G401.6 (cell line): ENCODE measurements around the gene CLCF1.

Experiments
- FAIRE-seq: peaks from 2 replicates; lab custom pipeline; 2012; peaks lifted over from hg19 to GRCh38; lab: Jason Lieb, UNC

CLCF1 gene

DNA sequence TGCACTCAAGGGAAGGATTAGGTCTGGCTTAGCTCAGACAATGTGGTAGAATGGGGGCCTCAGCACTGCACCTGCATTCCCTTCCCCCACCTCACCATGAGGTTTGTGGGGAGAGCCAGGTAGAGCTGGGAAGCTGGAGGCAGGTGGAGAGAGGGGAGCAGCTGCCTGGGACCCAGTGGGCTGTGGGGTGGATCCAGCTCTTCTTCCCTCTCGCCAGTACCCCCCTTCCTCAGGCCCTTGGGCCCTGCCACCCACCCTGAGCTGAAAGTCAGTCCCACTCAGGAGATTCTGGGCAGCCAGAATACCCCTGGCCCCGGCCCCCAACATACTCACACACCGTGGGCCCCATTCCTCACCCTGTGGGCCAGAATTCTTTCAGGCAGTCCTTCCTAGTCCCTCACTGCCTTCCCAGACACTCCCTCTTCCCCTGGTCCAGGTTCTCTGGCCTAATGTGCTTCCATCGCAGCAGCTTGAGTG lies 17.0 kb downstream of the CLCF1 start:
- no peak for FAIRE-seq

DNA sequence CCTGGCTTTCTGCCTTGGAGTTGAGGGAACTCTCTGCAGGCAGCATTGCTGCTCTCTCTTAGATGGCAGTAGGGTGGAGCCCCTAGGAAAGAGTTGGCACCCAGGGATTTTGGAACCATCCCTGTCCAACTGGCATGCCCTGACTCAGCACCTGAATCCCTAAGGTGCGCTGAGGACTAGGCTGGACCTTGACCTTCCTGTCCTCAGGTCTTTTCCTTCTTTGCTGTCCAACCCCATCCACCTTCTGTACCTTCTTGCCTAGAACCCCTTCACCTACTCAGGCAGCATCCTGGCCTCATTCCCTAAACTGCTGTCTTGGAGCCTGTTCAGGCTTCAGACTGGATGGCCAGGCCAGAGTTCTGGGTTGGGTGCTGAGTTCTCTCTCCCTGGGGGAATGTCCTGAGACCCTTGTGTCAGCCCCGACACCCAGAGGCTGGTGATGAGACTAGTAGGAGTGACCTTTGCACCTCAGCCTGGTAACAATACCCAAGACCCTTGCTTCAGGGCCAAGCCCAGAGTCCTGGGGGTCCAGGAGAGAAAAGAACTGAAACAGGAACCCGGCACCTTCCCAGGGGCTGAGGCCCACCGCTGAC lies 17.5 kb downstream of the CLCF1 start:
- FAIRE-seq = no peak

DNA sequence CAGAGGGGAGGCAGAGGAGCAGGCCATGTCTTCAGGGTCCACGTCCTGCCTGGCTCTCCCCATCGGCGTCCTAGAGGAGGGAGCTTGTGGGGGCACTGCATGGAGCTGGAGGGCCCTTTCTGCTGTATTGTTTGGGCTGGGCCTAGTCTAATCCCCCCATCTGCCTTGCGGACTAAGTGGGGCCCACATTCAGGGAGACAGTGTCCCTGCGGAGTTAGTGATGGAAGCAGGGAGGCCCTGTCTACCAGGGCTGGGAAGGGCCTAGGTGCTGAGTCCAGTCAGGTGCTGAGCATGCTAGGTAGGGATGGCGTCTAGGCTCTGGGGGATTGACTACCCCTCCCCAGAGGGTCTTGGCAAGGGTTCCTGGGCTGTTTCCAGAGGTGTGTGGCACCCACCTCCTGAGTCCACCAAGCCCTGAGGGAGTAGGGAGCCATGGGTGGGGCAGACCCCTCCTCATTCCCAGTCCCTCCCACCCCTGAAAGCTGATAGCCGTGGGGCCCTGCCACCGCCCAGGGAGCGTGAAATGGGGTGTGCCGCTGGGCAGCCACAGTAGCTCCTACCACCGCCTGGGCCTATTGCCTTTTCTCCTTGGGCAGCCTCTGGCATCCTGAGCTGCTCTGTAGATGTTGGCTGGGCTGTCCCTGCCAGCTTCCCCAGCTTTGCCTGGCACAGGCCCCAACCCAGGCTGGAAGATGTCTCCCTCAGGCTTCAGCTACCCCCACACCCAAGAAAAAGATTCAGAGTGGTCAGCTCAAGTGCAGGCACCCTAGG lies 18.2 kb downstream of the CLCF1 start:
- no peak for FAIRE-seq

DNA sequence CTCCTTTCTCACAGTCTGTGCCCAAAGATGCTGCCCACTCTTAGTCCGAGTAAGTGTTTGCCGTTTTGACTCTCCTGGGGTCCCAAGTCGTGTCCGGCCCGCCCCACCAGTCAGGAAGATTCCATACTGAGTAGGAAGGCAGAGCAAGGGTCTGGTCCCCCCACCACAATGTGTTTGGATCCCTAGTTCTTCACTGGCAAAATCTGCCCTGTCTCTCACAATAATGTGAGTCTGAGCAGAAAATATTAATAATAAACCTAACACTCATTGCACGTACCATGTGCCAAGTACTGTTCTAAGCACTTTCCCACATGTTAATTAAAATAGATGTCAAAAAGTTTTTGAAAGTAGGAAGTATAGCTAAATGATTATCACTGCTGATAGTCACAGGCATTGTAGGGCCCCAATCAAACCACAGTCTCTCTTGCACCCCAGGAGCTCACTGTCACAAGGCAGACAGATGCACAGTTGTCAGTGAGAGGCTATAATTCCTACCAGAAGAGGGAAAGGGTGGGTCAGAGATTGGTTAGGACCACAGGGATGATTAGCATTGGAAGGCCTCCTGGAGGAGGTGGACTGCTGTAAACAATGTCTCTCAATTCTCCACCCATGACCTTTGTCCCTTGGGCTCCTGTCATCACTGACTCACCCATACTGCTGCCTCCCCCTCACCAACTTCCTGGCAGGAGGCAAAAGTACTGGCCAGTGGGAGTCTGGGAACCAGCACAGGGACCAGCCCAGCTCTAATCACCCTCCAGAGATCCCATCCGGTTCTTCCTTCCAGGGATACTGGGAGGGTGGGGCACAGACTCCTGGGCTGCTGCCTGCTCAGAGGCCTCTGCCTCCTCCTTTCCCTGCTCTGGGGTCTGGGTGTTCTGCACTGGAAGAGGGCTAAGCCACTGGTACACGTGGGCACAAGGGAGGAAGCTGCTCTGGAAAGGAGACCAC lies 19.0 kb downstream of the CLCF1 start:
- no peak for FAIRE-seq

DNA sequence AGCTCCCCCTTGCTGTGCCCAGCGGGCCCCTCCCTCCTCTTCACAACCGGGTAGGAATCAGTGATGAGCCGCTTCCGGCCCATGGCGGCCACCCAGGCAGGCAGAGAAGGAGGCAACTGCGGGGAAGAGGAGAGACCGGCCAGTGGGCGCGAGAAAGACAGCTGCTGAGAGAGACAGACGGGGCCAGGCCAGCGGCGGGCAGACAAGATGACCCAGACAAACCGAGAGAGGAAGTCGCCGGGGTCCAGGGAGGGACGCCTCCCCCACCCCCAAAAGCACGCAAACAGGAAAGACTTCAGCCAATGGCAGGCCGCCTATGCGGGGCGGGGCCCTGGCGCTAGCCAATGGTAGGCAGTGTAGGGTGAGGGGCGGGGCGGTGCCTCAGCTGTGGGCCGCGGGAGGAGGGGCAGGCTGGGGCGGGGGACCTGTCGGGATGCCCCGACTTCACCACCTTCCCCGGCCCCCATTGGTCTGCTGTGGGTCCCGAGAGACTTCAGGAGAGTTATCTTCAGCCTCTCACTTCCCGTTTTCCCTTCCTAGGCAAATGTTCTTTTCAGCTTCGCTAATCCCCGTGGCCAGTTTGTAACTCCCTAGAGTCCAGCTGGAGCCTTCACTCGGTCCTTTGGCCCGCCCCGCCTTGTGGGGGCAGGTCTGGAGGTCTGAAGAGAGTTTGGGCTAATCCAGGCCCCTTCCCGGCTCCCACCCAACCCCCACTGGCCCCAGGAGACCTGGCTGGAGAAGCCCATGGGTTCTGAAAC lies 19.9 kb downstream of the CLCF1 start, which contains the start of gene POLD4:
Gene POLD4 (minus strand): TSS at position 230 of the 758 bp plus-strand sequence. CDS start 147 bp downstream, at position 83.
- FAIRE-seq = no peak

DNA sequence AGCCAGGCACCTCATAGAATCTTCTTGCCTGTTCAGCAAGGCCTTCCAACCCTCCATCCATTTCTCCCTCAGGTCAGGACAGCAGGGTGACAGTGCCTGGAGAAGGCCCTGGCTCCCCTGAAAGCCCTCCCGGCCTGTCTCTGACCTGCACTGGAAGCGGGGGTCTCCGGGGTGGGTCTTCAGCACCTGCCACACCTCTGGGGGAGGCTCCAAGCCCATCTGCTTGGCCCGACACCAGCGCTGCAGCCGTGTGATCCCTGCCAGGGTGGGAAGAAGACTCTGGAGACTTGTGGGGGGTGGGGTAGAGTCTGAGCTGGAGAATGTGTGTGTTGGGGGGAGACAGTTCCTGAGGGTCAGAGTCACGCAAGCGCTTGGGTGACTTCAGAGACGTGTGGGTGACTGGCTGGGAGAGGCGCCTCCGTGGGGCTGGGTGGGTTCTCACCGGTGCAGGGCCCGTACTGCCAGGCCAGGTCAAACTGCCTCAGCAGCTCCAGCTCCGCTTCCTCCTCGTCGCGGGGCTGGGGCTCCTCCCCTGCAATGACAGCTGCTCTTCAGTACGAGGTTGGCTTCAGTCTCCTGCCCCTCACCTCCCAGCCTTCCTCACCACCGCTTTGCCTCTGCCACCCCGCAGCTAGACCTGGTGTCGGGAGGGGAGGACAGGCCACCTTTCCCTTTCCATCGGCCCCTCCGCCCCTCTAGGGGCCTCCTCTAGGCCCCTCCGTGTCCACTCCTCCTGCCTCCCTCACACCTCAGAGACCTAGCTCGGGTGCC lies 20.7 kb downstream of the CLCF1 start:
- no peak for FAIRE-seq

DNA sequence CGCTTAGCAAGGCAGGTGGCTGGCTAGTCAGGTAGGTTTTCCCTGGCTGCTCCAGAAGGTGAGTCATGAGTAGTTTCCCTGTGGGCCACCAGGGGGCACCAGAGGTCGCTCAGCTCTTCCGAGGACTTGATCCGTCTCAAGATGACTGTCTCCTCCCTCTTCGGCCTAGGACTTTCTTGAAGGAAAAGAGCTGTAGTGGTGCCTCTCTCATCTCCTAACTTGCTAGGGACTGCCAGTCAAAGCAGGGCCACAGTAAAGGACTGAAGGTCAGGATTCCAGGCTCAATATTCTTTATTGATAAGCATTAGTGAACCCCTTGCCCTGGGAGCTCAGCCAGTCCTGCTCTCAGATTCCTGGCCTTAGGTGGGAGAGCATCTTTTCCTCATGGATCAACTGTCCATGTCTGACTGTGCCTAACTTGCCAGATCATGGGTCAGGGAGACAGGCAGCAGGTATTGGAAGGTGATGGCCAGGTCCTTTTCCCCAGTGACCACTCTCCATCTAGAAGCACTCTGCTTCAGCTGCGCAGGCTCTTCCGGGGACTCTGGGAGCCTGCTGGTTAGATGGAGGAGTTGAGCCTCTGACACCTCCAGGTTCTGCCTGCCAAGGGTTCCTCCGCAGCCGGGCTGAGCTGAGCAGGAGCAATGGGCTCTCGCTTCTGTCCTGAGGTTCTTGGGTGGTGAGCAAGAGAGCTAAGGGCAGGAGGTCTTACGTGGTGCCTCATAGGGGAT lies 22.0 kb downstream of the CLCF1 start:
- FAIRE-seq = no peak

DNA sequence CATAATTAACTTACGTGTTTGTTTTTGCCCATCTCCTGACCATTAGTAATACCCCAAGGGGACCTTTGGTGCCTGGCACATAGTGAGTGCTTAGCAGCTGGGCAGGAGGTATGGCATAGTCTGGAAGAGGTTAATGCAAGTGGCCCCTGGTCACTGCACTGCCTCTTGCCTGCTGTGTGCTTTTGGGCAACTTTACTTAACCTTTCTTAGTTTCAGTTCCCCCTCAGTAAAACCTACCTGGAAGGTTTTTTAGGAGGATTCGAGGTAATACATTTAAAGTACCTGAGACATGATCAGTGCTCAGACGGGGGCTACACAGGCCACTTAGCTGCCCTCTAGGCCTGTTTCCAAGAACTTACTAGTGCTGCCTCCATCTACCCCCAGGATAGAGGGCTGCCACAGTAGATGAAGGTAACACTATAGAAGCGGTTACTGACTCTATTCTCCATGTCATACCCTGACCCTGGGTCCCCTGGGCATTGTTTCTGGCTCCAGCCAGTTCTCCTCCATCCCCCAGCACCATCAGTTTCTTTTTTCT lies 23.4 kb downstream of the CLCF1 start:
- FAIRE-seq = no peak

DNA sequence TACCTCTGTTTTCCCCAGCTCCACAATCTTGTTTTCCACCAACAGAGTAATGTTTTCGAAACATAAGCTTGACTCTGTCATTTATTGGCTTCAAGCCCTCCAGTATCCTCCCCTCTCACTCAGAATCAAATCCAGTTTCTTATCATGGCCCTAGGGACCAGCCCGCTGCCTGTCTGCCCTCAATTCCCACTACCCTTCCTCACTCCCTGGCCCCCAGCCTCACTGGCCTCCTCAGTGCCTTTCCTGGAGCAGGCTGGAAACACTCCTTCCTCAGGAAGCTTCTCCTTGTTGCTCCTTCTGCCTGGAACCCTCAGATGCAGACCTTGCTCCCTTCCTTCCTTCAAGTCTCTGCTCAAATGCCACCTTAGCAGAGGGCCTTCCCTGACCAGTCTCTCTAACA lies 23.9 kb downstream of the CLCF1 start:
- no peak for FAIRE-seq

DNA sequence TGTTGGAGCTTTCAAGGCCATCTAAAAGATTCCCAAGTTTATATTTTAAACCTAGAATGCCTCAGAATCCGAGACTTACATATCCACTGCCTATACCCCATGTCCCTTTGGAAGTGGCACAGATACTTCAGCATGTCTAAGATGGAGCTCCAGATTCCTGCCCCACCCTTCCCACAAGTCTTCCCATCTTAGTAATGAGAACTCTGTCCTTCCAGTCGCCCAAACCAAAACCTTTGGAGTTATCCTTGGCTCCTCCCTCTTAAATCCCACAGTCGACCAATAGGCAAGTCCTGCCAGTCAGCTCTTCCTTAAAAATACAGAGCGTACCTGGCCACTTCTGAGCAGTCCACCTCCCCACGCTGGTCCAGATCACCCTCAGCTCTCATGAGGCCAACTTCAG lies 24.4 kb downstream of the CLCF1 start:
- FAIRE-seq = no peak

DNA sequence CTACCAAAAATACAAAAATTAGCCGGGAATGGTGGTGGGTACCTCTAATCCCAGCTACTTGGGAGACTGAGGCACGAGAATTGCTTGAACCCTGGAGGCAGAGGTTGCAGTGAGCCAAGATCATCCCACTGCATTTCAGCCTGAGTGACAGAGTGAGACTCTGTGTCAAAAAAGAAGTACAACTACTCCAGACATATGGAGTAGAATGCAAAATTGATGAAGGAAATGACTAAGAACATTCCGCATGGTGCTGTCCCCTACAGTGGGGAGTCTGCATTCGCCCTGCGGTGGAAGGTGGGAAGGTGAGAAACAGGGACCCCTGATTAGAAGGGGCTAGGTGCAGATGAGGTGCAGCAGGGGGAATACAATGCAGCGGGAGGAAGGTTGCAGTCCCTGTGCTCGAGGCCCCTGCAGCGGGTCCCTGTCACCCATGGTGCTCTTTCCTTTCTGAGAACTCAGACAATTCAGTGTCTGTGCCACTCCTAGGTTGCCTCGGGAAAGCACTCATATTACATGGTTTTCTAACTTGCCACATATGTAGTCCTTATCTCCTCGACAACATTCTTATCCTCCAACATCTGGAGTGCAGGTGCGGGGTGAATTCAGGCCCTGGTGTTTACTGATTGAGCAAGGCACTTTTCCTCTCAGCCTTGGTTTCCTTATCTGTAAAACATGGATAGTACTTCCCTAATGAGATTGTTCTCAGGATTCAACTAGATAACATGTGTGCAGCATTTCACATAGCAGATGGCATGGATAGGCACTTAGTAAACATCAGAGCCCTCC lies 25.2 kb downstream of the CLCF1 start:
- FAIRE-seq = no peak

DNA sequence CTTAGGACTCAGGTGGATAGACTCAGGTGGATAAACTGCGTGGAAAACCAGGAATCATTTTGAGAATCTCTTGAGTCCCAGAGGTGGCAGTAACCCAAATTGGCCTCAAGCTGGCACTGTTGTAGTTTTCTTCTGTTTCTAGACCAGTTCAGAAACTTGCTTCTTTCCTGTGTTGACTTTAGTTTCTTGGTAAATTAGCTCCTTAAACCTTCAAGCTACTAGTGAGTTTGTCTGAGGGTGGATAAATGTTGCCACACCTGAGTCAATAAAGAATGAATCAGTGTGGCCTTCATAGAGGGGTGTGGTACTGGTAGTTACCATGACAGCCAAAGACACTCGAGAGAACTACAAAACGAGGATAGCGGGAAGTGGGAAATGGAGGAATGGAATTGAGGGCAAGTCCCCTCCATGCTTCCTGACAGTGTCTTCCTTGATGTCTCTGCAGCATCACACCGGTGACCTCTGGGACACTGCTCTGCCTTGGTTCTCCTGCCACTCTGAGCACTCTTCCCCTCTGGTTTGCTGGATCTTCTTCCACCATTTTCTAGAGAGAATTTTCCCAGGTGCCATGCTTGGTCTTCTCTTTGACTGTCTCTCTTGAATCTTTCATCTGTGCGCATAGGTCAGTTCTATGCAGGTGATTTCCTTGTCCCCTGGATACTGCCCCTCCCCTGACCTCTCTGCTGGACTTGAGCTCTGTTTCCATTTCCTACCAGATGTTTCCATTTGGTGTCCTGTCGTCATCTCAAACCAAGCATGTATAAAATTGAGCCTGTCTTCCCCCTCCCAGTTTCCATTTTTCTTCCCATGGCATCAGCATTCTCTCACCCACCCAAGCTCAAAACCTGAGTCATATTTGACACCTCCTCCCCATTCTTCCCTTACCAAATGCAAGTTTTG lies 27.2 kb downstream of the CLCF1 start:
- FAIRE-seq = peak; percentile 78

DNA sequence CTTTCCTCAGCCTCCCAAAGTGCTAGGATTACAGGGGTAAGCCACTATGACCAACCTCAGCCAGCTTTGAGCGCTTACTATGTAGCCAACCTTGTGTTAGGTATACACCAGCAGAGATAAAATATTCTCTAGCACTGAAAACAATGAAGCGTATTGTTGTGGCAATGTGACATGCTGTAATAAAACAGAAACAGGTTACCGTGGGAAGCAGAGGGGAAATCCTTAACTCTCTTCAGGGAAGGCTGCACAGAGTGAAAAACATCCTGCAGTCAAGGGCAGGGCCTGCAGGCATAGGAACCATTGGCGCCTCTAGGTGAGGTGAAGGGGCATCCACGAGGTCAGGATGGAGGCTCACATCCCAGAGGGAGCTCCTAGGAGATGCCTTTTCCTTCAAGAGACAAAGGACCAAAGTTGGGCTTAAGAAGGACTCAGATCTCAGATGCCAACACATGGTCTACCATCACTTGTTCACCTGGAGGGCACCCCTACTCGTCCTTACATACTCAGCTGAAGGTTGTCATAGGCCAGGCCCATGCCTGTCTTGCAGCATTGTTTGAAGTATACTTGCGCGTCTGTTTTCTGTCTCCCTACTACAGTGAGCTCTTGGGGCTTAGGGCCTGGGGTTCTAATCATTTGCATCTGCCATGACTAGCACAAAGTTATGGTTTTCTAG lies 28.0 kb downstream of the CLCF1 start:
- FAIRE-seq = no peak

DNA sequence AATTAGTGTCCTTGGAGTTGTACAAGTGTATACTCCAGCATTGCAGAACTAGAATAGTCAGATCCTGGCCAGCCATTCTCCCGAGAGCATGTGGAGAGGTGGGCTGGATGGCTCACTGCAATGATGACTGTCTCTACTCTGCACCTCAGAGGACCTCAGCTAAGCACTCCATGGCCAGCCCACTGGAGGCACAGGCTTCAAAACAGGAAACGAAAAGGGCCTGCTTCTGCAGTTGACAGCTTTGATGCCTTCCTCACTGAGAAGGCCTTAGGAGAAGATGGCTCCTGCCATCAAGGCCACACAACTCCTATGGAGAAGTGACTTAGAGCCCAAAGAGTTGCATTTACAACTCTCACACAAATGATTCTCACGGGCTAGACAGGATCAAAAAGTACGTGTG lies 29.1 kb downstream of the CLCF1 start:
- no peak for FAIRE-seq

DNA sequence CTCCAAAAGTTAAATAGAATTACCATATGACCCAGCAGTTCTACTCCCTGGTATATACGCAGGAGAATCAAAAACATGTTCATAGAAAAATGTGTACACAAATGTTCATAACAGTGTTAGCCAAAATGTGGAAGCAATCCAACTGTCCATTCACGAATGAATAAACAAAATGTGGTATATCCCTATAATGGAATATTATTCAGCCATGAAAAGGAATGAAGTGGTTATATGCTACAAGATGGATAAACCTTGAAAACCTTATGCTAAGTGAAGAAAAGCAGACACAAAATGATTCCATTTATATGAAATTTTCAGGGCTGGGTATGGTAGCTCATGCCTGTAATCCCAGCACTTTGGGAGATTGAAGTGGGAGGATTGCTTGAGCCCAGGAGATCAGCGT lies 36.1 kb downstream of the CLCF1 start:
- no peak for FAIRE-seq

DNA sequence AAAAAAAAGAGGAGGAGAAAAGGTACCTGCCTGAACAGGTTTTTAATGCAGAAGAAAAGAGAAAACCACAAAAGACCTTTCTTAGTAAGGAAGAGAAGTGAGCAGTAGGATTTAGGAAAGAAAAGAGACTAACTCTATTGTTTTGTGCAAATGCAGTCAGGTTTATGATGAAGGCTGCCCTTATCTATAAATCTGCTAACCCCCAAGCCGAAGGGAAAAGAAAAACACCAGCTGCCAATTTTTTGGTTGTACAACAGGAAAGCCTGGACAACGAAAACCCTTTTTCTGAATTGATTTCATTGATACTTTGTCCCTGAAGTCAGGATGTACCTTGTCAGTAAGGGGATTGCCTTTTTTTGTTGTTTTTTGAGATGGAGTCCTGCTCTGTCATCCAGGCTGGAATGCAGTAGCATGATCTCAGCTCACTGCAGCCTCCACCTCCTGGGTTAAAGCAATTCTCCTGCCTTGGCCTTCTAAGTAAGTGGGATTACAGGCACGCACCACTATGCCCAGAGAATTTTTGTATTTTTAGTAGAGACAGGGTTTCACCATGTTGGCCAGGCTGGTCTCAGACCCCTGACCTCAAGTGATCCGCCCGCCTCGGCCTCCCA lies 41.2 kb downstream of the CLCF1 start:
- no peak for FAIRE-seq

DNA sequence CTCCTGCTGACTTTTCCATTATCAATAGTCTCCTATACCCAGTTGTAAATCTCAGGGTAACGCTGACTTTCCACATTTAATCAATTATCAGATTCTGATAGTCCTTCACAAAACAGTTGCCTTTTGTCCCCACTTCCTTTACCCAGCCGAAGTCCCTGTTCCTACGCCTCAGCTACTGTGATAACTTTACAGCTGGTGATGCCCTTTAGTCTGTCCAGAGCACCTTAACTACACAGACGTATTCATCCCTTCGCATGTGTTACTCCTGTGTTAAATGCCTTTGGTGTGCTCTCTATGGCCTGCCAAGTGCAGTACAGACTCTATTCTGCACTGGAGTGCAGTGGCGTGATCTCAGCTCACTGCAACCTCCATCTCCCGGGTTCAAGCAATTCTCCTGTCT lies 49.9 kb downstream of the CLCF1 start:
- FAIRE-seq = no peak
